Measurements from ENCODE around the gene INPP5F. TPM values are rescaled to one million over a fixed set of nuclear protein-coding genes. Genes with fewer than 3 reads are reported as not detected.

The INPP5F gene
- total and polyA plus RNA-seq, 9 of the 15 experiments (the other 6 are each of a cell fraction or from before 2014, with no cell fraction given), result 1.6 to 7.3 (median 6.0) TPM

DNA sequence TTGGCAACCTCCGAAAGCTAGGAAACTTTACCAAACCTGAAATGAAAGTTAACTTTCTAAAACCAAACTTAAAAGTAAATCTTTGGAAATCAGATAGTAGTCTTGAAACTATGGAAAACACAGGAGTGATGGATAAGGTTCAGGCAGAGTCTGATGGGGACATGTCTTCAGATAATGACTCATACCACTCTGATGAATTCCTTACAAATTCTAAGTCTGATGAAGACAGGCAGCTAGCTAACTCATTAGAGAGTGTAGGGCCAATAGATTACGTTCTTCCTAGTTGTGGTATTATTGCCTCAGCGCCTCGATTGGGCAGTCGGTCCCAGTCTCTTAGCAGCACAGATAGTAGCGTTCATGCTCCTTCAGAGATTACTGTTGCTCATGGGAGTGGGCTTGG, 100.9 kb downstream of the INPP5F start:
- Histone ChIP-seq H3K4me3 (no peak overlapping the region), H3K9ac (ENCODE audit: insufficient read depth in 1 of 2, low read depth in 2 of 2, low read length in 2 of 2) (no peak overlapping the region), H3K27me3 (ENCODE audit: control insufficient read depth in 2 of 2, insufficient read depth in 2 of 2, low read length in 2 of 2) (no peaks in the 10 kb centered on the region), H3K9me3 (replicated peaks; ENCODE audit: control insufficient read depth, insufficient read depth, low read depth, low read length) (no peaks in the 10 kb centered on the region), H2AFZ (ENCODE audit: low read depth, low read length) (no peak overlapping the region), H3K9me1 (ENCODE audit: control insufficient read depth, insufficient read depth, low read length) (no peaks in the 10 kb centered on the region), H3K79me2 (ENCODE audit: control insufficient read depth, insufficient read depth, low read length) (no peaks in the 10 kb centered on the region), H4K20me1 (replicated peaks; ENCODE audit: control insufficient read depth, insufficient read depth, low read length) (no peaks in the 10 kb centered on the region), H3K27ac (ENCODE audit: extremely low read depth, low read depth, low read length) (no peak overlapping the region), H3K4me1 (replicated peaks in 1 of 2; ENCODE audit: control insufficient read depth in 2 of 2, insufficient read depth in 2 of 2, low read length in 2 of 2) (no peaks in the 10 kb centered on the region), H3K4me2 (ENCODE audit: insufficient read depth, low read length) (no peak overlapping the region), H3K36me3 (ENCODE audit: control insufficient read depth, insufficient read depth, low read length) (peaks cover 45% of the 10 kb centered on the region; the same call in 2 of the 3 replicates)
- intact Hi-C loops (cut with micrococcal nuclease), result no loop called here
- in situ Hi-C loops (cut with MboI), result no loop called here
- WGBS (ENCODE audit: insufficient coverage, low coverage, missing lambda C conversion rate), result 96% methylated on average over 6 of the region's 6 CpGs
- BruUV-seq (replicated peaks), result no TSS peak
- POLR2A ChIA-PET, result no interaction called here
- CTCF ChIA-PET (ENCODE audit: low intra/inter-chr PET ratio), result no interaction called here
- DNase-seq (ENCODE audit: extremely low read depth in 1 of 4, low spot score in 3 of 4) (no peak), ATAC-seq (no peak), FAIRE-seq (no peak)
- TF ChIP-seq KLF1 (tag; IDR thresholded peaks at IDR 0.05) (no peak), GATAD2A (IDR thresholded peaks at IDR 0.05) (no peak), KLF6 (CRISPR knock-in tag; IDR thresholded peaks at IDR 0.05; ENCODE audit: borderline replicate concordance) (no peak), KAT7 (CRISPR knock-in tag; IDR thresholded peaks at IDR 0.05; ENCODE audit: borderline replicate concordance) (no peak), ADNP (tag; IDR thresholded peaks at IDR 0.05) (no peak), JUND (IDR thresholded peaks at IDR 0.05; ENCODE audit: borderline replicate concordance, low read depth, low read length) (no peak), JUND (tag; IDR thresholded peaks at IDR 0.05; ENCODE audit: borderline replicate concordance, low read depth, low read length) (no peak), PBX2 (CRISPR knock-in tag; IDR thresholded peaks at IDR 0.05; ENCODE audit: low read depth) (no peak), PBX2 (tag; conservative IDR thresholded peaks at IDR 0.05; ENCODE audit: low read depth) (no peak), ARNT (IDR thresholded peaks at IDR 0.05) (no peak), SMC3 (conservative IDR thresholded peaks at IDR 0.05; ENCODE audit: insufficient read depth, low read depth, low read length) (no peak), ZNF766 (CRISPR knock-in tag; conservative IDR thresholded peaks at IDR 0.05) (no peak), ZNF277 (CRISPR knock-in tag; IDR thresholded peaks at IDR 0.05; ENCODE audit: borderline replicate concordance) (no peak)
- TF ChIP-seq, protein P1, sequence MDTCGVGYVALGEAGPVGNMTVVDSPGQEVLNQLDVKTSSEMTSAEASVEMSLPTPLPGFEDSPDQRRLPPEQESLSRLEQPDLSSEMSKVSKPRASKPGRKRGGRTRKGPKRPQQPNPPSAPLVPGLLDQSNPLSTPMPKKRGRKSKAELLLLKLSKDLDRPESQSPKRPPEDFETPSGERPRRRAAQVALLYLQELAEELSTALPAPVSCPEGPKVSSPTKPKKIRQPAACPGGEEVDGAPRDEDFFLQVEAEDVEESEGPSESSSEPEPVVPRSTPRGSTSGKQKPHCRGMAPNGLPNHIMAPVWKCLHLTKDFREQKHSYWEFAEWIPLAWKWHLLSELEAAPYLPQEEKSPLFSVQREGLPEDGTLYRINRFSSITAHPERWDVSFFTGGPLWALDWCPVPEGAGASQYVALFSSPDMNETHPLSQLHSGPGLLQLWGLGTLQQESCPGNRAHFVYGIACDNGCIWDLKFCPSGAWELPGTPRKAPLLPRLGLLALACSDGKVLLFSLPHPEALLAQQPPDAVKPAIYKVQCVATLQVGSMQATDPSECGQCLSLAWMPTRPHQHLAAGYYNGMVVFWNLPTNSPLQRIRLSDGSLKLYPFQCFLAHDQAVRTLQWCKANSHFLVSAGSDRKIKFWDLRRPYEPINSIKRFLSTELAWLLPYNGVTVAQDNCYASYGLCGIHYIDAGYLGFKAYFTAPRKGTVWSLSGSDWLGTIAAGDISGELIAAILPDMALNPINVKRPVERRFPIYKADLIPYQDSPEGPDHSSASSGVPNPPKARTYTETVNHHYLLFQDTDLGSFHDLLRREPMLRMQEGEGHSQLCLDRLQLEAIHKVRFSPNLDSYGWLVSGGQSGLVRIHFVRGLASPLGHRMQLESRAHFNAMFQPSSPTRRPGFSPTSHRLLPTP (IDR thresholded peaks at IDR 0.05; ENCODE audit: borderline replicate concordance, extremely low read depth, insufficient read length), result no peak
- TF ChIP-seq, protein P2, sequence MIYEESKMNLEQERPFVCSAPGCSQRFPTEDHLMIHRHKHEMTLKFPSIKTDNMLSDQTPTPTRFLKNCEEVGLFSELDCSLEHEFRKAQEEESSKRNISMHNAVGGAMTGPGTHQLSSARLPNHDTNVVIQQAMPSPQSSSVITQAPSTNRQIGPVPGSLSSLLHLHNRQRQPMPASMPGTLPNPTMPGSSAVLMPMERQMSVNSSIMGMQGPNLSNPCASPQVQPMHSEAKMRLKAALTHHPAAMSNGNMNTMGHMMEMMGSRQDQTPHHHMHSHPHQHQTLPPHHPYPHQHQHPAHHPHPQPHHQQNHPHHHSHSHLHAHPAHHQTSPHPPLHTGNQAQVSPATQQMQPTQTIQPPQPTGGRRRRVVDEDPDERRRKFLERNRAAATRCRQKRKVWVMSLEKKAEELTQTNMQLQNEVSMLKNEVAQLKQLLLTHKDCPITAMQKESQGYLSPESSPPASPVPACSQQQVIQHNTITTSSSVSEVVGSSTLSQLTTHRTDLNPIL (CRISPR knock-in tag; IDR thresholded peaks at IDR 0.05), result no peak

All from K562 (cell line).